Measurements from ENCODE around the gene RAB12. TPM values are rescaled to one million over a fixed set of nuclear protein-coding genes. Genes with fewer than 3 reads are reported as not detected.
A peak's percentile ranks its signal among the peaks of the same experiment; 100 is the strongest.
"Not testable (repeated sequence)": the region's sequence is repeated elsewhere in the genome, so short reads cannot be mapped to it uniquely, and the experiment has no call there.

The RAB12 gene
- total RNA-seq, 1 donor from 2014 or later, result 125 TPM

GRCh38 chr18:8614875-8615274, 5.6 kb downstream of the RAB12 start:
- no peak for DNase-seq

GRCh38 chr18:8615397-8616027, 6.3 kb downstream of the RAB12 start:
- peak; percentile 92 for DNase-seq

GRCh38 chr18:8616028-8616401, 6.8 kb downstream of the RAB12 start:
- DNase-seq, result no peak

- DNase-seq, result no peak
Observed at GRCh38 chr18:8617907-8618306, 8.7 kb downstream of the RAB12 start.

GRCh38 chr18:8619041-8619440, 9.8 kb downstream of the RAB12 start:
- DNase-seq, result no peak

- no peak for DNase-seq
Observed at GRCh38 chr18:8619835-8620577, 10.8 kb downstream of the RAB12 start.

- no peak for DNase-seq
Observed at GRCh38 chr18:8620845-8621244, 11.6 kb downstream of the RAB12 start.

GRCh38 chr18:8622625-8623024, 13.4 kb downstream of the RAB12 start:
- DNase-seq, result not testable (repeated sequence)

GRCh38 chr18:8623549-8624106, 14.4 kb downstream of the RAB12 start:
- DNase-seq, result no peak

GRCh38 chr18:8625461-8626092, 16.3 kb downstream of the RAB12 start:
- DNase-seq, result no peak

GRCh38 chr18:8626414-8627106, 17.3 kb downstream of the RAB12 start:
- DNase-seq, result no peak

- no peak for DNase-seq
Observed at GRCh38 chr18:8627107-8627472, 17.9 kb downstream of the RAB12 start.

GRCh38 chr18:8627540-8627939, 18.3 kb downstream of the RAB12 start:
- DNase-seq, result no peak

GRCh38 chr18:8629602-8630001, 20.4 kb downstream of the RAB12 start:
- no peak for DNase-seq

- DNase-seq, result no peak
Observed at GRCh38 chr18:8630546-8630945, 21.3 kb downstream of the RAB12 start.

- DNase-seq, result no peak
Observed at GRCh38 chr18:8631265-8631664, 22.0 kb downstream of the RAB12 start.

GRCh38 chr18:8632386-8632785, 23.1 kb downstream of the RAB12 start:
- DNase-seq, result no peak

GRCh38 chr18:8634508-8634907, 25.3 kb downstream of the RAB12 start:
- DNase-seq, result no peak

GRCh38 chr18:8635087-8635486, 25.9 kb downstream of the RAB12 start:
- DNase-seq, result no peak

GRCh38 chr18:8639762-8640161, 30.5 kb downstream of the RAB12 start:
- DNase-seq, result no peak

- DNase-seq, result no peak
Observed at GRCh38 chr18:8643326-8643878, 34.2 kb downstream of the RAB12 start.

GRCh38 chr18:8647359-8647758, 38.1 kb downstream of the RAB12 start:
- not testable (repeated sequence) for DNase-seq

All from tongue (tissue), 2 donors.